H9 (cell line): ENCODE measurements around the gene BRSK2. TPM values are rescaled to one million over a fixed set of nuclear protein-coding genes. Genes with fewer than 3 reads are reported as not detected.

ENCODE experiments used
- DNase-seq: peaks from one replicate; pipeline ENCODE4 v3.0.0-alpha.2; 2017
- H2AFZ ChIP-seq: one replicate; pipeline ENCODE4 v1.6.1; 2013; ENCODE audit warnings: mild to moderate bottlenecking, low read length, control low read depth, moderate library complexity
- H2AK5ac ChIP-seq: 2 replicates; pipeline ENCODE4 v1.6.1; 2013; ENCODE audit warnings: low read length, control low read depth, mixed read lengths; ENCODE audit not compliant: insufficient read length
- H2BK120ac ChIP-seq: one replicate; pipeline ENCODE4 v1.6.1; 2013; ENCODE audit warnings: low read depth, mild to moderate bottlenecking, low read length, control low read depth, inconsistent platforms; ENCODE audit not compliant: poor library complexity, severe bottlenecking
- H2BK12ac ChIP-seq: 2 replicates; pipeline ENCODE4 v1.6.1; 2013; ENCODE audit warnings: low read length, control low read depth, mixed read lengths, low read depth; ENCODE audit not compliant: insufficient read length
- H2BK15ac ChIP-seq: 2 replicates; pipeline ENCODE4 v1.6.1; 2013; ENCODE audit warnings: low read depth, low read length, control low read depth
- H2BK20ac ChIP-seq: one replicate; pipeline ENCODE4 v1.6.1; 2013; ENCODE audit warnings: low read depth, mild to moderate bottlenecking, low read length, control low read depth, inconsistent platforms; ENCODE audit not compliant: poor library complexity, severe bottlenecking
- H2BK5ac ChIP-seq: 2 replicates; pipeline ENCODE4 v1.6.1; 2013; ENCODE audit warnings: low read length, control low read depth, mixed read lengths; ENCODE audit not compliant: insufficient read length
- H3K14ac ChIP-seq: 2 replicates; pipeline ENCODE4 v1.6.1; 2013; ENCODE audit warnings: low read length, control low read depth; ENCODE audit not compliant: insufficient read depth
- H3K18ac ChIP-seq: 2 replicates; pipeline ENCODE4 v1.6.1; 2013; ENCODE audit warnings: low read depth, mild to moderate bottlenecking, mixed read lengths, low read length, control low read depth; ENCODE audit not compliant: insufficient read length
- H3K23ac ChIP-seq: 2 replicates; pipeline ENCODE4 v1.6.1; 2013; ENCODE audit warnings: low read length, control low read depth, mixed read lengths, low read depth; ENCODE audit not compliant: insufficient read length
- H3K23me2 ChIP-seq: 2 replicates; pipeline ENCODE4 v1.6.1; 2013; ENCODE audit warnings: low read depth, mild to moderate bottlenecking, mixed read lengths, low read length, control low read depth; ENCODE audit not compliant: insufficient read length, poor library complexity, severe bottlenecking
- H3K27ac ChIP-seq: 2 replicates; pipeline ENCODE4 v1.5.1; 2013; ENCODE audit warnings: low read length, control low read depth, mixed read lengths, low read depth; ENCODE audit not compliant: insufficient read length
- H3K27me3 ChIP-seq: 2 replicates; pipeline ENCODE4 v1.6.1; 2013; ENCODE audit warnings: low read length, control low read depth, inconsistent platforms; ENCODE audit not compliant: insufficient read depth
- H3K4ac ChIP-seq: 2 replicates; pipeline ENCODE4 v1.6.1; 2013; ENCODE audit warnings: low read depth, mild to moderate bottlenecking, control low read depth, inconsistent platforms, low read length, moderate library complexity
- H3K4me1 ChIP-seq: 2 replicates; pipeline ENCODE4 v1.6.1; 2013; ENCODE audit warnings: low read length, control low read depth, inconsistent platforms; ENCODE audit not compliant: insufficient read depth
- H3K4me2 ChIP-seq: 2 replicates; pipeline ENCODE4 v1.6.1; 2013; ENCODE audit warnings: low read length, control low read depth, mixed read lengths; ENCODE audit not compliant: insufficient read length, insufficient read depth
- H3K56ac ChIP-seq: 2 replicates; pipeline ENCODE4 v1.6.1; 2013; ENCODE audit warnings: low read depth, mild to moderate bottlenecking, mixed read lengths, low read length, control low read depth; ENCODE audit not compliant: insufficient read length
- H3K79me1 ChIP-seq: 2 replicates; pipeline ENCODE4 v1.6.1; 2013; ENCODE audit warnings: low read depth, mild to moderate bottlenecking, moderate library complexity, low read length, control low read depth, inconsistent platforms; ENCODE audit not compliant: insufficient read depth, poor library complexity, severe bottlenecking
- H3K79me2 ChIP-seq: 2 replicates; pipeline ENCODE4 v1.6.1; 2013; ENCODE audit warnings: low read length, control low read depth, inconsistent platforms; ENCODE audit not compliant: insufficient read depth
- H3K9ac ChIP-seq: 2 replicates; pipeline ENCODE4 v1.6.1; 2013; ENCODE audit warnings: low read length, control low read depth, mixed read lengths; ENCODE audit not compliant: insufficient read length; ENCODE audit errors: extremely low read depth
- H3K9me3 ChIP-seq: one replicate; pipeline ENCODE4 v1.6.1; 2013; ENCODE audit warnings: low read depth, low read length, inconsistent platforms; ENCODE audit not compliant: control insufficient read depth
- H3T11ph ChIP-seq: one replicate; pipeline ENCODE4 v1.6.1; 2013; ENCODE audit warnings: mild to moderate bottlenecking, low read length, control low read depth, inconsistent platforms
- H4K20me1 ChIP-seq: one replicate; pipeline ENCODE4 v1.6.1; 2013; ENCODE audit not compliant: control insufficient read depth, insufficient read length, insufficient read depth
- H4K5ac ChIP-seq: 2 replicates; pipeline ENCODE4 v1.6.1; 2013; ENCODE audit warnings: low read depth, mild to moderate bottlenecking, mixed read lengths, low read length, control low read depth; ENCODE audit not compliant: insufficient read length
- H4K8ac ChIP-seq: replicated peaks from 2 replicates; pipeline ENCODE4 v1.6.1; 2013; ENCODE audit warnings: low read length, control low read depth, mixed read lengths, low read depth; ENCODE audit not compliant: insufficient read length
- H4K91ac ChIP-seq: 2 replicates; pipeline ENCODE4 v1.6.1; 2013; ENCODE audit warnings: low read depth, mild to moderate bottlenecking, moderate library complexity, mixed read lengths, low read length, control low read depth; ENCODE audit not compliant: insufficient read length
- H3K27ac Mint-ChIP-seq, 3 experiments: 2 replicates in 2 of 3; 3 replicates in 1 of 3; pipeline ENCODE4 v1.8.0; 2020 to 2021; ENCODE audit warnings: mixed read lengths in 3 of 3, mild to moderate bottlenecking in 1 of 3, moderate library complexity in 1 of 3
- H3K27me3 Mint-ChIP-seq: 2 replicates; pipeline ENCODE4 v1.8.0; 2021; ENCODE audit warnings: low read depth, mild to moderate bottlenecking, moderate library complexity, mixed read lengths
- H3K36me3 Mint-ChIP-seq, 3 experiments: 2 replicates in 2 of 3; 3 replicates in 1 of 3; pipeline ENCODE4 v1.8.0; 2020 to 2021; ENCODE audit warnings: low read depth in 3 of 3, mixed read lengths in 3 of 3; ENCODE audit not compliant: insufficient read depth in 1 of 3
- H3K4me1 Mint-ChIP-seq, 2 experiments: 2 replicates each; pipeline ENCODE4 v1.8.0; 2020; ENCODE audit warnings: mixed read lengths in 2 of 2
- H3K4me3 Mint-ChIP-seq, 2 experiments: 2 replicates in 1 of 2; 3 replicates in 1 of 2; pipeline ENCODE4 v1.8.0; 2020 to 2021; ENCODE audit warnings: mild to moderate bottlenecking in 2 of 2, mixed read lengths in 2 of 2, moderate library complexity in 1 of 2
- H3K9me3 Mint-ChIP-seq, 2 experiments: 2 replicates in 1 of 2; 3 replicates in 1 of 2; pipeline ENCODE4 v1.8.0; 2020; ENCODE audit warnings: mild to moderate bottlenecking in 2 of 2, mixed read lengths in 2 of 2, moderate library complexity in 1 of 2
- WGBS: extraction: QIAGEN DNeasy Blood & Tissue Kit; methylation state at CpG from one replicate; pipeline ENCODE4 v1.1.7; 2013; ENCODE audit warnings: missing lambda C conversion rate, low lambda C conversion rate, mixed read lengths; ENCODE audit not compliant: insufficient read length; ENCODE audit errors: extremely low coverage; 5-methylcytosine and 5-hydroxymethylcytosine counted together
- total RNA-seq: library from RNA; stranded (reverse); gene quantifications from 2 replicates; pipeline ENCODE4 v1.2.1, GENCODE V29; 2021
- TF ChIP-seq, protein P1 (sequence below): fragments of 200-600 bp; sonication (generic); conservative IDR thresholded peaks from 3 replicates; pipeline ENCODE4 v1.8.0; 2021; ENCODE audit warnings: antibody characterized with exemption, mild to moderate bottlenecking

The BRSK2 gene
- total RNA-seq, 1 experiment from 2014 or later = 28.4 TPM

DNA sequence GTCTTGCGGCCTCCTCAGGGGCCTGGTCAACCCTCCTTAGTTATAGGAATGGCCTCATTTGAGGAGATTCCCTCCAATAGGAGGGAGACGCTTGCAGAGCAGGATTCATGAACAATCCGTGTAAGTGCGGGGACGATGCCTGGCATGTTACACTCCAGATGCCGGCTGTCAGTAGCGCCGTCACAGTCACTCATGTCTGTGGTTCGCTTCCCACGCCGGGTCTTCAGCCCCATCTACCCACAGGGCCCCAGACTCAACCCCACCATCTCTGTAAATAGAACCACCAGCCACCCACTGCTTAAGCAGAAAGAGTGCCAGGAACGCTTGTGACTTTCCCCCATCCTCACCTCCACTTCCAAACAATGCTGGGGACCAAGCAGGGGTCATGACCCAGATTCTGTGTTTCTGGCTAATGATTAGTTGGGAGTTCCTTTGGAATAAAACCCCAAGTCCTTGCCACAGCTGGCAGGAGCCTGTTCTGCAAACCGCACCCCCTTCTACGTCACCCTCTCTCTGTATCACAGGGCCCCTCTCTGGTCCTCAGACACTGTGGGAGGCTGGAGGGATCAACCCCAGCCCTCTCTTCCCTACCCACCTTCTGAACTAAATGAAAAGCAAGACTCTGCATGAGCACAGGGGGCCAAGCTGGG lies 41.5 kb upstream of the BRSK2 start:
- H3K9ac ChIP-seq = no peak overlapping the region
- H2BK15ac ChIP-seq = no peak overlapping the region
- no peak overlapping the region for H4K5ac ChIP-seq
- H3K9me3 Mint-ChIP-seq = no peaks in the 10 kb centered on the region; a peak in 2 of 5 replicates
- TF ChIP-seq, protein P1, sequence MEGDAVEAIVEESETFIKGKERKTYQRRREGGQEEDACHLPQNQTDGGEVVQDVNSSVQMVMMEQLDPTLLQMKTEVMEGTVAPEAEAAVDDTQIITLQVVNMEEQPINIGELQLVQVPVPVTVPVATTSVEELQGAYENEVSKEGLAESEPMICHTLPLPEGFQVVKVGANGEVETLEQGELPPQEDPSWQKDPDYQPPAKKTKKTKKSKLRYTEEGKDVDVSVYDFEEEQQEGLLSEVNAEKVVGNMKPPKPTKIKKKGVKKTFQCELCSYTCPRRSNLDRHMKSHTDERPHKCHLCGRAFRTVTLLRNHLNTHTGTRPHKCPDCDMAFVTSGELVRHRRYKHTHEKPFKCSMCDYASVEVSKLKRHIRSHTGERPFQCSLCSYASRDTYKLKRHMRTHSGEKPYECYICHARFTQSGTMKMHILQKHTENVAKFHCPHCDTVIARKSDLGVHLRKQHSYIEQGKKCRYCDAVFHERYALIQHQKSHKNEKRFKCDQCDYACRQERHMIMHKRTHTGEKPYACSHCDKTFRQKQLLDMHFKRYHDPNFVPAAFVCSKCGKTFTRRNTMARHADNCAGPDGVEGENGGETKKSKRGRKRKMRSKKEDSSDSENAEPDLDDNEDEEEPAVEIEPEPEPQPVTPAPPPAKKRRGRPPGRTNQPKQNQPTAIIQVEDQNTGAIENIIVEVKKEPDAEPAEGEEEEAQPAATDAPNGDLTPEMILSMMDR = no peak
- WGBS = no CpG with 5 or more reads among the region's 14 CpGs
- peaks cover 0 to 3% (median 0%) of the 10 kb centered on the region in 3 experiments; a peak in 2 of 7 replicates for H3K36me3 Mint-ChIP-seq
- H3K56ac ChIP-seq = no peak overlapping the region
- no peaks in the 10 kb centered on the region for H3K79me1 ChIP-seq
- no peak overlapping the region for H2BK20ac ChIP-seq
- no peaks in the 10 kb centered on the region for H3K79me2 ChIP-seq
- H4K91ac ChIP-seq = no peak overlapping the region
- H3K14ac ChIP-seq = no peak overlapping the region
- H4K20me1 ChIP-seq = no peaks in the 10 kb centered on the region
- no peaks in the 10 kb centered on the region for H3K9me3 ChIP-seq
- H3K18ac ChIP-seq = no peak overlapping the region
- no peak overlapping the region for H2BK12ac ChIP-seq
- peak; percentile 15 for DNase-seq
- H3K4ac ChIP-seq = no peak overlapping the region
- no peak overlapping the region for H4K8ac ChIP-seq
- H3K23ac ChIP-seq = no peak overlapping the region
- peaks cover 3 to 14% of the 10 kb centered on the region in 2 experiments; a peak in 3 of 4 replicates for H3K4me1 Mint-ChIP-seq
- no peak overlapping the region for H3K27ac ChIP-seq
- H3K4me3 Mint-ChIP-seq = no peak overlapping the region
- peak overlapping the region in 1 of 3 experiments; percentile 40; a peak in 1 of 7 replicates for H3K27ac Mint-ChIP-seq
- no peak overlapping the region for H3T11ph ChIP-seq
- H3K27me3 ChIP-seq = no peaks in the 10 kb centered on the region
- H3K23me2 ChIP-seq = no peaks in the 10 kb centered on the region
- H2AK5ac ChIP-seq = no peak overlapping the region
- no peak overlapping the region for H2BK120ac ChIP-seq
- H2BK5ac ChIP-seq = no peak overlapping the region
- no peak overlapping the region for H3K4me2 ChIP-seq
- no peaks in the 10 kb centered on the region for H3K4me1 ChIP-seq
- peaks cover 15% of the 10 kb centered on the region for H3K27me3 Mint-ChIP-seq
- no peak overlapping the region for H2AFZ ChIP-seq
